Activated T-cell treated with anti-CD3 and anti-CD28 coated beads, Interleukin-2, amount 50 U/mL, for 1 hour (primary cell): Measurements from ENCODE around the gene PIK3CA.
"Not testable (repeated sequence)": the region's sequence is repeated elsewhere in the genome, so short reads cannot be mapped to it uniquely, and the experiment has no call there.

ENCODE experiments used
- DNase-seq: peaks from one replicate; pipeline ENCODE4 v3.0.0-alpha.2; 2020

The PIK3CA gene

GRCh38 chr3:179265875-179266274 lies 117.7 kb downstream of the PIK3CA start:
- DNase-seq = no peak

GRCh38 chr3:179266701-179267211 lies 118.6 kb downstream of the PIK3CA start:
- DNase-seq = no peak

- no peak for DNase-seq
Observed at GRCh38 chr3:179268400-179269051, 120.4 kb downstream of the PIK3CA start.

- DNase-seq = no peak
Observed at GRCh38 chr3:179269152-179269707, 121.1 kb downstream of the PIK3CA start.

- DNase-seq = no peak
Observed at GRCh38 chr3:179272385-179272784, 124.2 kb downstream of the PIK3CA start.

GRCh38 chr3:179274434-179274833 lies 126.3 kb downstream of the PIK3CA start:
- DNase-seq = not testable (repeated sequence)

- no peak for DNase-seq
Observed at GRCh38 chr3:179276001-179276400, 127.8 kb downstream of the PIK3CA start.

GRCh38 chr3:179276743-179277142 lies 128.6 kb downstream of the PIK3CA start:
- DNase-seq = no peak

- DNase-seq = no peak
Observed at GRCh38 chr3:179278151-179278550, 130.0 kb downstream of the PIK3CA start.

GRCh38 chr3:179278932-179279693 lies 131.0 kb downstream of the PIK3CA start:
- no peak for DNase-seq

- no peak for DNase-seq
Observed at GRCh38 chr3:179279837-179280236, 131.7 kb downstream of the PIK3CA start.

GRCh38 chr3:179281825-179282224 lies 133.7 kb downstream of the PIK3CA start:
- DNase-seq = no peak

- DNase-seq = no peak
Observed at GRCh38 chr3:179286331-179286730, 138.2 kb downstream of the PIK3CA start.

GRCh38 chr3:179288845-179289244 lies 140.7 kb downstream of the PIK3CA start:
- DNase-seq = no peak

- DNase-seq = no peak
Observed at GRCh38 chr3:179289295-179289694, 141.1 kb downstream of the PIK3CA start.
